GM12874 (cell line): ENCODE measurements around the gene EPHA1.

Experiments
- CTCF ChIP-seq: IDR thresholded peaks from 2 replicates; pipeline ENCODE4 v1.5.1; 2011; ENCODE audit warnings: low read depth, mild to moderate bottlenecking, control low read depth, low read length, moderate library complexity; ENCODE audit not compliant: insufficient read depth

EPHA1 gene

DNA sequence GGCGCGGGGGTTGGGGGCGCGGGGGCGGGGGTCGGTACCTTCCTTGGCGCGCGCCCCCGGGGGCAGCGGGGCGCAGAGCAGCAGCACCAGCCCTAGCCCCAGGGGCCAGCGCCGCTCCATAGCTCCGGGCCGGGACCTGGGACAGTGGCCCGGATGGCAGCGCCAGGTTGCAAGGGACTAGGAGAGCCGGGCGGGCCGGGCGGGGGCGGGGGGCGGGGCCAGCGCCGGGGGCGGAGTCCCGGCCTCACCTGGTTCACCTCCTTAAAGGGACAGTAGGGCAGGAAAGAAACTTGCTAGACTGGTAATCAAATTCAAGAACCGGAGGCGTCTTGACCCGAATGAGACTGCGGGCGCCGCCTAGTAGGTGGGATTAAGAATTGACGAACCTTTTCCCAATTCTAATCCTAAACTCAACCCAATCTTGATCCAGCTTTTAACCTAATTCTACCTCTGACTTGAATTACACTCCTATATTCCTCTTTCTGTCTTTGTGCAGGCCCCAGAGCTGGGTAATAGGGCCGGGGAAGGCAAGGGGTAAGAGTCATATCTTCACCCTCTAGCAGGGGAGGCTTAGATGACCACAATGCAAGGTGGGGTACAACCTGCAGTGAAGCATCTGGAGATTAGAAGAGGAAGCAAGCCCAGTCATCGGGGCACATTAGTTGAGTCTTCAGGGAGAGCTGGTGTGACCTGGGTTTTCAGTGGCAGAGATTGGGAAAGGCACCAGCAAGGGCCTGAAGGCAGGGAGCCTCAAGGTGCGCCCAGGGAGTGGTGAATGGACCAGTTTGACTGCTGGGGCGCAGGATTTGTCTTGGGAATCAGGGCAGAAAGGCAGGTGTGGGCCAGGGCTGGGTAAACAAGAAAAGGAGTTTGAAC, at the start of gene EPHA1:
EPHA1 (minus strand) TSS at position 171 of the 876 bp plus-strand sequence; CDS start at position 120, 51 bp downstream.
- no peak; the same call in 1 of the 2 replicates for TF ChIP-seq CTCF

- no peak for TF ChIP-seq CTCF
Measured at GRCh38 chr7:143458263-143458662, 49.6 kb upstream of the EPHA1 start.

GRCh38 chr7:143456992-143457793, 48.5 kb upstream of the EPHA1 start:
- TF ChIP-seq CTCF: no peak

DNA sequence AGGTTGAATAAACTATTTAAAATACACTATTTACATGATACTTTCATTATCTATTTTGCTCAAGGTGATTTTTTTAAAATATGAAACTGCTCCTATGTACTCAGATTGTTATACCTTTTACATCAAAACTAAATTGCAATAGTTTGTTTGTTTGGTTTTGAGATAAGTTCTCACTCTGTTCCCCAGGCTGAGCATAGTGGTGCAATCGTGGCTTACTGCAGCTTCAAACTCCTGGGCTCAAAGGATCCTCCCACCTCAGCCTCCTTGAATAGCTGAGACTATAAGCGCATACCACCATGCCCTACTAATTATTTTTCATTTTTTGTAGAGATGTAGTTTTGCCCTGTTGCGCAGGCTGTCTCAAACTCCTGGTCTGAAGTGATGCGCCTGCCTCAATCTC, 47.3 kb upstream of the EPHA1 start:
- no peak for TF ChIP-seq CTCF

- TF ChIP-seq CTCF: no peak
Measured at GRCh38 chr7:143455491-143455890, 46.8 kb upstream of the EPHA1 start.

GRCh38 chr7:143454091-143454680, 45.5 kb upstream of the EPHA1 start:
- TF ChIP-seq CTCF: no peak

- TF ChIP-seq CTCF: no peak
Measured at GRCh38 chr7:143452495-143452894, 43.8 kb upstream of the EPHA1 start.
